GM18511 (cell line): Measurements from ENCODE around the gene NT5DC4.
"Not testable (repeated sequence)": the region's sequence is repeated elsewhere in the genome, so short reads cannot be mapped to it uniquely, and the experiment has no call there.

ENCODE experiments used
- ATAC-seq: cut with Tn5 transposase; IDR thresholded peaks from one replicate; pipeline ENCODE4 v1.9.1; 2021; ENCODE audit warnings: mild to moderate bottlenecking, moderate library complexity; ENCODE audit not compliant: unreplicated experiment

NT5DC4 gene

DNA sequence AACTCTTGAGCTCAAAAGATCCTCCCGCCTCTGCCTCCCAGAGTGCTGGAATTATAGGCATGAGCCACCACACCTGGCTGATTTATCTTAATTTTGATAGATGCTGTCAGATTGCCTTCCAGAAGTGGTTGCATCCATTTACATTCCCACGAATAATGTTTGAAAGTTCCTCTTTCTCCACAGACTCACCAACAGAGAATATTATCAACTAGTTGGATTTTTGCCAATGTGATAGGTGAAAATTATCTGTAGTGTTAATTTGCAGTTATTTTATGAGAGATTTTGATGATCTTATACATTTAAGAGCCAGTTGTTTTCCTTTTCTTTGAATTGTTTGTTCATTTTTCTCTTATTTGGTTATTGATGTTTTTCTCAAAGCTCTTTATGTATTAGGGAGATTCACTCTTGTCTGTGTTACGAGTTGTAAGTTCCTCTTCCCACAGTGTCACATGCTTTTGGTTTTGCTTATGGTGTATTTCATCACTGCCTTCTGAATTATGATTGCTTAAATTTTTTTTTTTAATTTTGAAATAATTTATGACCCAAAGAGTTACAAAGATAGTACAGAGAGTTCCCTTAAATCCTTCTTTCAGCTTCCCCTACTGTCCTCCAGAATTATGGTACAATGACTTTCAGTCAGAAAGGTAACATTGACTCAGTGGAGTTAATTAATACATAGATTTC is 20.7 kb upstream of the NT5DC4 start:
- ATAC-seq = no peak

DNA sequence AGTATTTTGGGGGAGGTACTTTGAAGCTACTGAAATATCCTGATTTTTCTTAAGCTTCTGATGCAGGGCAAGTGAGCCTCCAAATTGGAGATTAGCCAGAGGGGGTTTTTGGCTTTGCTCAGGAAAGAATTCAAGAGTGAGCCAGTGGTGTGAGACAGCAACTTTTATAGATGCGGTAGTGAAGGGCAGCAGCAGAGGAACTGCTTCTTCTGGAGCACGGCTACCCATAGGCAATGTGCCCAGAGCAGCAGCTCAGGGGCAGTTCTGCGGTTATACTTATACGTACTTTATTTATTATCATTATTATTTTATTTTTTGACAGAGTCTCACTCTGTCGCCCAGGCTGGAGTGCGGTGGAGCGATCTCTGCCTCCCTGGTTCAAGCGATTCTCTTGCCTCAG is 19.8 kb upstream of the NT5DC4 start:
- ATAC-seq = no peak

DNA sequence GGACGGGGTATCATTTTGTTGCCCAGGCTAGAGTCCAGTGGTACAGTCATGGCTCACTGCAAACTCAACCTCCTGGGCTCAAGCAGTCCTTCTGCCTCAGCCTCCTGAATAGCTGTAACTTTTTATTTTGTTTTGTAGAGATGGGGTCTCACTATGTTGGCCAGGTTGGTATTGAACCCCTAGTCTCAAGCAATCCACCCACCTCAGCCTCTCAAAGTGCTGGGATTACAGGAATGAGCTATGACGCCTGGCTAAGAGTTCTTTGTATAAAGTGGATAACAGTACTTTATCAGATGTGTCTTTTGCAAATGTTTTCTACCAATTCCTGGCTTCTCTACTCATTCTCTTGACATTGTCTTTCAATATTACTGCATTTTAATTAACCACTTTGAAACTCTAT is 17.1 kb upstream of the NT5DC4 start:
- no peak for ATAC-seq

DNA sequence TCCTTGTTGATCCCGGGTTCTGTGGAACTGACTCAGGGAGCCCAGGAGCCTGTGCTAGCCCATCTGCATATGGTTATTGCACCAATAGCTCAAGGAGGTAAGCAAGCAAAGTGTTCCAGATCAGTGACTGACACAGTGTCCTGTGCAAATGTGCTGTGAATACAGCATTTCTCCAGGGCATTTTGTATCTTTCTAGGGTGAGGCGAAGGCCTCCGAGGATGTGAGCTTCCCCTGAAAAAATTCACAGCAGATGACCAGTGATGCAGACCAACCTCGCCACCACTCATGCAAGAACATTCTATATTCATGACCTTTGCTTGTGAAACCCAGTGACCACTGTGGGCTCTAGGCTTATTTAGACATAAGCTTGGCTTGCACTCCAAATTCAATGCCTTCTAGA is 15.2 kb upstream of the NT5DC4 start:
- peak; percentile 12 for ATAC-seq

DNA sequence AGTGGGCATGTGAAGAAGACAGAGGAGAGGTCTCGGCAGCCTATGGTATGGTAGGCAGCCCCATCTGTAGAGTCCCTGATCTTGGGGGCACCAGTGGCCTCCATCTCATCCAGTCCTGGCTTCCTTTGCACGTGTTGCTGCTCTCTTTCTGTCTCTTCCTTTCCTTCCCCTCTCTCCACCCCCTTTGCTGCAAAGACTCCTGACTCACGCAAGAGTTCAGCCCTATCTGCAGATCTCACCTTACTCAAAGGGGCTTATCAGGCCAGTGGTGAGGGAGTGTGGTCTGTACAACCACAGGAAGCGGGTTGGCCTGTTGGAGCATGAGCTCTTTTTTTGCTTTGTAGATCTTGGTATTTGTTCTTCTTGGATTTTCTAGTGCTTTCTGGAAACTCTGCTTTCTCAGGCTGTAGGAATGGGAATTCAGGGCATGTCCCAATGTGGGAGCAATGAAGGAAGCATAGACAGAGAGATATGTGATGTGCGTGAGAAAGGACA is 14.6 kb upstream of the NT5DC4 start:
- peak; percentile 56 for ATAC-seq

DNA sequence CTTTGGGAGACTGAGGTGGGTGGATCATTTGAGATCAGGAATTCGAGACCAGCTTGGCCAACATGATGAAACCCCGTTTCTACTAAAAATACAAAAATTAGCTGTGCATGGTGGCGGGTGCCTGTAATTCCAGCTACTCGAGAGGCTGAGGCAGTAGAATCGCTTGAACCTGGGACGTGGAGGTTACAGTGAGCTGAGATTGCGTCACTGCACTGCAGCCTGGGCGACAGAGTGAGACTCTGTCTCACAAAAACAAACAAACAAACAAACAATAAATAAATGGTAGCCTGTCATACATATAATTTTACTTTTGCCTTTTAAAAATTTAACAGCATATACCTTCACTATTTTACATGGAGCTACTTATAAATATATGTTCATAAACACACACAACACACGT is 13.9 kb upstream of the NT5DC4 start:
- not testable (repeated sequence) for ATAC-seq

DNA sequence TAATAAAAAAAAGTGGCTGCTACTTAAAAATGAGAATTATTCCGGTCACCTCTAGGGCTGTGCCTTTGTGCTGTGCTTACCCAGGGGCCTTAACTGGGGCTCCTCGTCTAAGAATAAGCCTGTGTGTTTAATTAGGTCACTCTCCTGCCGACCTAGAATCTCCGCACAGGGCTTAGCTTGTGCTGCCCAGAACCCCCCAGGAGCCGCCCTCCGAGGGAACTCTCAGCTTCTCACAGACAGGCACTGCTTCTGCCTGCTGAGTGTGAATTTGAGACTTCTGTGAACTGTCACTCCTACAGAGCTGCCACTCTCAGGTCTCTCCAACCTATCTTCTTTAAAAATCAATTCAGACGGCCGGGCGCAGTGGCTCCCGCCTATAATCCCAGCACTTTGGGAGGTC is 11.9 kb upstream of the NT5DC4 start:
- ATAC-seq = no peak

DNA sequence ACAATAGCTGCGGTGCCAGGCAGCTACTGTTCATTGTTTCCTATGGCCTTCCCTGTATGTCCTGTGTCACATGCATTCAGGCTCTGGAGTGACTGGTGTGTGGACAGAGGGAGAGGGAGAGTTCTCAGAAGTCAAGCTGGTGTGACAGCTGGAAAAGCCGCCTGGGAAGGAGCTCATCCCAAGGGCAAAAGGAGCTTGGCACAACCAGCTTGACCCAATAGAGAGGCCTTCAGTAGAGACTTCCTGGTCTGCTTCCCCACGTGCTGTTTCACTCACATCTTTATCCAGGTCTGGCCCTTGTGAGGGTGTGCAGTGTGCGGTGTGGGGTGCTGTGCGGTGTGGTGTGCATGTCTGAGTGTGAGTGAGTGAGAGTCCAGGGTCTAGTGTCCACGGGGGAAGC is 11.1 kb upstream of the NT5DC4 start:
- ATAC-seq = no peak

DNA sequence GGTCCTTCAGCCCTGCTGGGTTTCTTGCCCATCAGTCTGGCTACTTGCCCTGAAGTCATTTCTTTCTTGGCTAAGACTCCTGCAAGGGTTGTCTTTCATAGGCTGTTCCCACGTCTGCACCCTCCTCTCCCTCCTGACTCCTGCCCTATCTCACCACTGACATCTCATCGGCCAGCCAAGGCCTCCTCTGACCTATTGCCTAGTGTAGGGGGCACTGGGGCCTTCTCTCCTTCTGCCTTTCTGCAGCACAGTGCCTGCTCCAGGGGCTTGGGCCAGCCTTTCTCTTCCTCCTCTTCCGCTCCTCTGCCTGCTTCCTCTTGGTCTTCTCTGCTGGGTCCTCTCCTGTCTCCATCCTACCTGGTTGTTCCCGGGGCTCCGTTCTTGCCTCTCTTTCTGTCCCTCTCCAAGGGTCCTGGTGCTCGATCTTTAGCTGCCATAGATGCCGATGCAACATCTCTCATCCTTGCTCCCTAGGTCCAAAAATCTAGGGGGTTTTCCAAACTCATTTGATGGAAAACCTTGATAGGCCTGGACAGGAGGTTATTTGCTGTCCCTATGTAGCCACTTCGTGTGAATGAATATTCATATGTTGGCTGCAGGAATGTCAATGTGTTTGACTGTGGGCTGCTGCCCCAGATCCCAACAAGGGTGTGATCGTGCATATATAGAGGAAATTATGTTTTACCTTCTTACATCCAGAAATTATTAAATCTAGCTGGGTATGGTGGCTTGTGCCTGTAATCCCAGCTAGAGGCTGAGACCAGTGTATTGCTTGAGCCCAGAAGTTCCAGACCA is 9.7 kb upstream of the NT5DC4 start:
- ATAC-seq = no peak

DNA sequence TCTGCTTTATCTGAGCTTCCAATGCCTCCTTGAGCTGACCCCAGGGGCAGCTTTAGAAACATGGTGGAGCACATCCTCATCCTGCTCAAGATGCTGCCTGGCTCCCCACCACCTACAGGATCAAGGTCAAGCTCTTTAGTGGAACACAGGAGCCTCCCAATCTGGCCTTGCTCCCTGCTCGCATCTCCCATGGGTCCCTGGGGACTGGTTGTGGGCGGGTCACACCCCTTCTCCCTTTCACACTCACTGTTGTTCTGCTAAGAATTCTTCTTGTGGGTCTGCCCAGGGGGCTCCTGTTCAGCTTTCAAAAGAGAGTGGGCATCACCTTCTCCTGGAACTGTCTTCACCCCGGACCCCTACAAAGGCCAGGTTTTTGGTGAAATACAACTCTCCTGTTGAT is 8.4 kb upstream of the NT5DC4 start:
- ATAC-seq = no peak

DNA sequence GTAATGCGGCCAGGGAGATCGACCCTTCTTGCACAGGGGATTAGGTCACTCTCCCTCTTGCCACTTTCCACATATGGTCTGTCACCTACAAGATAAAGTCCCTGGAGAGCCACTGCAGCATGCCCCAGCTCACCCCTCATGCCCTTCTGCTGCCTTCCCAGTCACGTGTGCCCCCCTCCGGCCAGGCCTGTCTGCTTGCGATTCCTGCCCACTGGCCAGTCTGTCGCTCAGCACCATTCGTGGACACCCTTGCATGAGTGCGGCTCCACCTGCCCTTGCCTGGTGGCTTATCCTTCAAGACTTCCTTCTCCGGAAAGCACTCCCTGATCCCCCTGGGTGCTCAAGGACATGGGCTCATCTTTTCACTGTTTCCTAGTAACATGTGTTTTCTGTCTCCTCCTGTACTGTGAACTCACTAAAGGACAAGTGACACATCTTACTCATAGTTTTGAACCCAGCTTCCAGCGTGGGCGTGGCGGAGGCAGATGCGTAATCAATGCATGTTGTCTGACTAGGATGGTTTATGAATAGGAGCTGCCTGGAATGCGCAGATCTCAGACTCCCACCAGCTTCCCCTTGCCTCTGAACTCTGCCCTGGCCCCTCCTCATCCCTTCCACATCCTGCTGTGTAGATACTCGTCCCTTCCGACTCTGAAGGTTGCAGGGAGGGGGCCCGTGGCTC is 7.8 kb upstream of the NT5DC4 start:
- no peak for ATAC-seq

DNA sequence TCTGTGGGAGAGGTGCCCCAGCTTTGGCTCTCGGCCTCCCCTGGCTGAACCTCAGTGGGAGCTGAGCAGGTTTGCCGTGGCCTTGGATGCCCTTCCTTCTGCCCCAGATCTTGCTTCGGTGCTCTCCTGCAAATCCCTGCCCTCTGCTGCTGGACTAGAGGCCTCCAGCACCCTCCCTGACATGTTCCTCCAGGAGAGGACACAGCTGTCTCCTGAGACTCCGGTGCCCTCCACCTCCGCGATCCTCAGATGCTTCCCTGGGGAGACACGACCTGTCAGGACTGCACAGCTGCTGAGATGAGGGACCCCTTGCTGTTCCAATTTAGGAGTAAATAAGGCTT is 7.3 kb upstream of the NT5DC4 start:
- no peak for ATAC-seq

DNA sequence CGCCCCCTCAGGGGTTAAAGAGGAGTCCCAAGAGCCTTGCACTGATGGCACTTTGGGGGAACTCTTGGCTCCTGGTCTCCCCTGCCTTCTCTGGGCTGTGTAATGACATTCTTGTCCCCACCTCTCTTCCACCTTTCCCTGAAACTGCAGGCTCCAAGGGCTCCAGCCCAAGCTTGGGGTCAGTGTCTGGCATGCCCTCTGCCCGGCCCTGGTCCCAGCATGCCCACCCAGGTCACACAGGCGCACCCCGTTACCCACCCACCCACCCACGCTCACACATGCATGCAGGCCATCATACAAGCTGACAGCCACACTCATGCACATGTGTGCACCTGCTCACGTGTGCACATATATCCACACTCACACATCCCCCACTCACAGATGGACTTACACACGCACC is 6.9 kb upstream of the NT5DC4 start:
- ATAC-seq = no peak

DNA sequence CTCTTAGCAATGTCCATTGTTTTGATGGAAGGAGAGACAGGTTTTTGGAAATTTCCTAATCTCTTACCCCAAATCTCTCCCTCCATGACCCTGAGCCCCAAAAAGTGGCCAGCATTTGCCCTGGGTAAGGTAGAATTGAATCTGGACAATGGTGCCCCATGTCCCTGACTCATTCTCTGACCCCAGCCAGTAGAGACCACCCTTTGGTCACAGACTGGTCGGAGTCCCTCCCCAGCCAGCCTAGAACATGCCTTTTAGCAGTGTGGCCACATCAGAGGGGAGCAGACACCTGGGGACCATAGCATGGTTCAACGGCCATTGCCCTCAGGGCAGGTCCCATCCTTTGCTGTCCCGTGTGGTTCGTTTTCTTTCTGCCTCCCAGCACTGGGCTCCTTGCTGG is 6.5 kb upstream of the NT5DC4 start:
- no peak for ATAC-seq

DNA sequence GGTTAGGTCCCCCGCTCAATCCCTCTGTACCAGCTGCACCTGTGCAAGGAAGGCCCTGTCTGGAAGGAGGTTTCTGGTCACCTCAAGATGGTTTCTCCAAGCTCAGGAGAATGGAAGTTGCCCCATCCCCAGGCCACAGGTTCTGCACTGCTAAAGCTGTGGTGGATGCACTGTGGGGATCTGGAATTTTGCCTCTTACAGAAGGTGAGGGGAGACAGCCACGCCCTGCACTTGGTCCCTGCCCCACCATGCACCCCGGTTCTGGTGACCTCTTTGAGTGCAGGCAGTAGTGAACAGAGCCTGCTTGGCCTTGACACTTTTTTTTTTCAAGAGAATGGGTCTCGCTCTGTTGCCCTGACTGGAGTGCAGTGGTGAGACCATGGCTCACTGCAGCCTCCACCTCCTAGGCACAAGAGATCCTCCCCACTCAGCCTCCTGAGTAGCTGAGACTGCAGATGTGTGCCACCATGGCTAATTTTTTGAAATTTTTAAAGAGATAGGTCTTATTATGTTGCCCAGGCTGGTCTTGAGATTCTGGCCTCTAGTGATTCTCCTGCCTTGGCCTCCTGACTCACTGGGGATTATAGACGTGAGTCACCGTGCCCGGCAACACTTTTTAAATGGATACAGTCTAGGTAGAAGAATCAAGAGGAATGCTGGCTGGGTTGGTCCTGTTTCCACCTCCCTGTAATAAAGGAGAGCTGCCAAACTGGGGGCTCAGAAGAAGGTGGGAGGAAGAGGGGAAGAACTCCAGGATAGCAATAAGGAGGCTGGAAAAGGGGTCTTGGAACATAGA is 5.8 kb upstream of the NT5DC4 start:
- no peak for ATAC-seq

DNA sequence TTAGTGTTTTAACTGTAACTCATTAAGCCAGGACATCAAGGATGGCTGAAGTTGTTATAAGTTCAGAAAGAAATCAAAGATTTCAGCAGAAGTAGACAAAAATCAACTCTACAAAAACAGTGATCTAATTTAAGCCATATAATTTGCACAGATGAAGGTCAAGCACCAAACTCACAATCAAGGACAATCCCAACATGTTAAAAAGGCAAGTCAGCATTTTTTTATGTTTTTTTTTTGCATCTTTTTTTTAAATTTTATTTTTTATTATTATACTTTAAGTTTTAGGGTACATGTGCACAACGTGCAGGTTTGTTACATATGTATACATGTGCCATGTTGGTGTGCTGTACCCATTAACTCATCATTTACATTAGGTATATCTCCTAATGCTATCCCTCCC is 4.7 kb upstream of the NT5DC4 start:
- ATAC-seq = not testable (repeated sequence)

DNA sequence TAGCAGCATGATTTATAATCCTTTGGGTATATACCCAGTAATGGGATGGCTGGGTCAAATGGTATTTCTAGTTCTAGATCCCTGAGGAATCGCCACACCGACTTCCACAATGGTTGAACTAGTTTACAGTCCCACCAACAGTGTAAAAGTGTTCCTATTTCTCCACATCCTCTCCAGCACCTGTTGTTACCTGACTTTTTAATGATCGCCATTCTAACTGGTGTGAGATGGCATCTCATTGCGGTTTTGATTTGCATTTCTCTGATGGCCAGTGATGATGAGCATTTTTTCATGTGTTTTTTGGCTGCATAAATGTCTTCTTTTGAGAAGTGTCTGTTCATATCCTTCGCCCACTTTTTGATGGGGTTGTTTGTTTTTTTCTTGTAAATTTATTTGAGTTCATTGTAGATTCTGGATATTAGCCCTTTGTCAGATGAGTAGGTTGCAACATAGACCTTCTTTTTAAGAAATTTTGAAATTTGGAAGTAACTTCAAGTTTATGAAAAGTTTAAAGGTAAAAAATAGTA is 3.9 kb upstream of the NT5DC4 start:
- ATAC-seq = not testable (repeated sequence)

DNA sequence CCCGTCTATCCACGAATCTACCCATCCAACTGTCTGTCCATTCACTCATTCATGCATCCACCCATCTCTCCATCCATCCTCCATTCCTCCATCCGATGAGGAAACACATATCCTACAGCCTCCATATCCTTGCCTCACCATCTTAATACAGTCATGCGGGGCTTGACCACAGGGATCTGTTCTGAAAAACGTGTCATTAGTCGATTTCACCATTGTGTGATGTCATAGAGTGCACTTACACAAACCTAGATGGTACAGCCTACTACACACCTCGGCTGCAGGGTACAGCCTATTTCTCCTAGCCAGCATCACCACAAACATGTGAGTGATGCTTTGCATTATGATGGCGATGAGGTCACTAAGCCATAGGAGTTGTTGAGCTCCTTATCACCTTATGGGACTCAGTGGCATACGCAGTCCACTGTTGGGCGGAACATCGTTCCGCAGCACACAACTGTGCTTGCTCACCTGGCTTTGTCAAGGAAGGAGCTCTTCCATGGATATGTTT is 1.9 kb upstream of the NT5DC4 start:
- no peak for ATAC-seq

DNA sequence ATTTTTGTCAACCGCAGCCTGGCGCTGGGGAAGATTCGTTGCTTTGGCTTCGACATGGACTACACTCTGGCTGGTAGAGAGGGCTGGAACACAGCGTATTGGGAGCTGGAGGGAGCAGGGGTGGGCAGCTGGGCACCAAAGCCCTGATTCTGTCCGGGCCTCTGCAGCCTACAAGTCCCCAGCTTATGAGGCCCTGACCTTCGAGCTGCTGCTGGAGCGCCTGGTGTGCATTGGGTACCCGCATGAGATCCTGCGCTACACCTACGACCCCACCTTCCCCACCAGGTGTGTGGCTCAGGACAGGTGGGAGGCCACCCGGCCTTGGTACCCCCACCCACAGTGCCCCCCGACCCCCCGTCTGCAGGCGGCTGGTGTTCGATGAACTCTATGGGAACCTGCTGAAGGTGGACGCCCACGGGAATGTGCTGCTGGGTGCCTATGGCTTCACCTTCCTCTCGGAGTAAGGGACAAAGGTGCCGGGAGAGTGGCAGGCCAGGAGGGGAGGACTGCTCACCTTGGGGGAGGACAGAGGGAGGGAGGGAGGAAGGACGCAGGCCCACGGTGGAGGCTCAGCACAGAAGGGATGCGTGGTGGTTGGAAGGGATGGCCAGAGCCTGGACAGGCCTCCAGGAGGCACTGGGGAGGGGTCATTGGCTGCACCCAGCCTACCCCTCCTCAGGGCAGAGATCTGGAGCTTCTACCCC is 1.2 kb downstream of the NT5DC4 start:
- no peak for ATAC-seq
